Prostate gland (tissue), 2 donors: Measurements from ENCODE around the gene NUTM1. TPM values are rescaled to one million over a fixed set of nuclear protein-coding genes. Genes with fewer than 3 reads are reported as not detected.
"Not testable (repeated sequence)": the region's sequence is repeated elsewhere in the genome, so short reads cannot be mapped to it uniquely, and the experiment has no call there.

Experiments
- DNase-seq: peaks from one replicate; pipeline ENCODE4 v3.0.0-alpha.2; 2019; ENCODE audit warnings: low spot score
- H3K27ac ChIP-seq, 2 donors: fragments of 200-600 bp; sonication (generic); 2 replicates each; pipeline ENCODE4 v1.5.1; 2017 to 2019
- H3K27me3 ChIP-seq: fragments of 200-600 bp; sonication (generic); replicated peaks from 2 replicates; pipeline ENCODE4 v1.5.1; 2019; ENCODE audit not compliant: insufficient read depth
- H3K36me3 ChIP-seq, 2 donors: fragments of 200-600 bp; sonication (generic); 1 replicate in 1 of 2; 2 replicates in 1 of 2; pipeline versions ENCODE4 v1.5.1 to v1.8.1; 2017 to 2019
- H3K4me1 ChIP-seq: fragments of 200-600 bp; sonication (generic); replicated peaks from 2 replicates; pipeline ENCODE4 v1.5.1; 2019
- H3K4me3 ChIP-seq, 2 donors: fragments of 200-600 bp; sonication (generic); 2 replicates each; pipeline ENCODE4 v1.5.1; 2017 to 2019
- H3K9me3 ChIP-seq: fragments of 200-600 bp; sonication (generic); 2 replicates; pipeline ENCODE4 v1.5.1; 2017
- POLR2A ChIP-seq: fragments of 450-650 bp; IDR thresholded peaks from one replicate; pipeline ENCODE4 v1.6.1; 2016; ENCODE audit warnings: antibody characterized with exemption, mild to moderate bottlenecking
- POLR2AphosphoS5 ChIP-seq: sonication (generic); formaldehyde crosslinking; IDR thresholded peaks from one replicate; pipeline ENCODE4 v1.6.1; 2017; ENCODE audit warnings: antibody characterized with exemption
- WGBS: methylation state at CpG from one replicate; pipeline ENCODE4 v1.1.5; 2018; 5-methylcytosine and 5-hydroxymethylcytosine counted together
- intact Hi-C: fragments of 100-400 bp; cut with DNase I; formaldehyde crosslinking; loops from one replicate; pipeline ENCODE4 v1.14.2; 2022
- total RNA-seq, 2 donors: library from RNA; depleted of rRNA; stranded (reverse); fragments of >200 nt; gene quantifications; one replicate each; pipeline ENCODE4 v1.1.0, GENCODE V29; 2016
- TF ChIP-seq, protein P1 (sequence below), 4 experiments: fragments of 200-600 bp in 2 of 4; fragments of 450-650 bp in 2 of 4; sonication (generic) in 2 of 4; IDR thresholded peaks; 1 replicate in 3 of 4; 2 replicates in 1 of 4; pipeline ENCODE4 v1.5.1; 2016 to 2019; ENCODE audit warnings: antibody characterized with exemption in 4 of 4, mild to moderate bottlenecking in 2 of 4, moderate library complexity in 2 of 4

The NUTM1 gene
- total RNA-seq, 2 donors from 2014 or later, result 6.9 TPM; not detected in 1

- 95% methylated on average over 3 of the region's 3 CpGs for WGBS
- H3K4me3 ChIP-seq, result no peak overlapping the region
Observed at GRCh38 chr15:34339946-34340345, 3.2 kb upstream of the NUTM1 start.

DNA sequence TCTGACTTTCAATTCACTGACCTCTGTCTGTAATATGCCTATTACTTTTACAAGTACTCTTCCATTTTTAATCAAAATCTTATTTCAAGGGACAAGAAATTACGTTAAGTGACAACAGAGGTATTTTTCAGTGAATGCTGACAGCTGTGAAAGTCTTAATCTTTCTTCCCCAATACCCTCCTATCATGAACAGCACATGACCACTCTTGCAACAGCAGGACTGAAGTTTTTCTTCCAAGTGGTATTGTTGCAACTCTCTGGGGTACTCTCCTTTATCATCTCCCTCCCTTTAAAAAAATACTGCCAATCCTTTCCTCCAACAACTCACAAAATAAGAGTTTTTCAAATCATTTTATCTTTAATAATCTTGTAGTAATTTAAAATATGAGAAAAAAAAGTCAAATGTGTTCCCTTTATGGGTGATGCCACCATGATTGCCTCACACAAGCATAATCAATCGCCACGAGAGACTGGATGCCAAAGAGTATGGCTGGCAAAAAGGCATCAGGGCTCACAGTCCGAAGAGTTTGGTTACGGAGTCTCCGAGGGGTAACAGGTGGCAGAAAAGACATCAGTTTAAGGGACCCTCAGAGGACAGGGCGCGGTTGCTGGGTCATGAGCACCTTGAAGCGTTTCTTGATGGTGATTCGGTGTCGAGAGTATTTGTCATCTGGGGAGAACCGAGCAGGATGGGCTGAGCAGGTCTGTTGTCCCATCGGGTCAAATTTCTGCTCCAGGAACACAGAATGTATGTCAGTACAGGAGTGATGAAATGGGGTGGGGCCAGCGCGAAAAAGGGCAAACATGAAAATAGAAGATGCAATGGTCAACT, 1.5 kb upstream of the NUTM1 start:
- no peak for DNase-seq
- H3K4me3 ChIP-seq, result peak overlapping the region in 1 of 2 donors; percentile 58
- no peak overlapping the region for H3K27ac ChIP-seq
- intact Hi-C loops, result no loop called here
- H3K4me1 ChIP-seq, result peaks cover 5% of the 10 kb centered on the region
- H3K27me3 ChIP-seq, result no peaks in the 10 kb centered on the region
- WGBS, result 93% methylated on average over 15 of the region's 15 CpGs
- H3K36me3 ChIP-seq, result no peaks in the 10 kb centered on the region
- no peaks in the 10 kb centered on the region for H3K9me3 ChIP-seq
- TF ChIP-seq POLR2A, result no peak
- TF ChIP-seq, protein P1, sequence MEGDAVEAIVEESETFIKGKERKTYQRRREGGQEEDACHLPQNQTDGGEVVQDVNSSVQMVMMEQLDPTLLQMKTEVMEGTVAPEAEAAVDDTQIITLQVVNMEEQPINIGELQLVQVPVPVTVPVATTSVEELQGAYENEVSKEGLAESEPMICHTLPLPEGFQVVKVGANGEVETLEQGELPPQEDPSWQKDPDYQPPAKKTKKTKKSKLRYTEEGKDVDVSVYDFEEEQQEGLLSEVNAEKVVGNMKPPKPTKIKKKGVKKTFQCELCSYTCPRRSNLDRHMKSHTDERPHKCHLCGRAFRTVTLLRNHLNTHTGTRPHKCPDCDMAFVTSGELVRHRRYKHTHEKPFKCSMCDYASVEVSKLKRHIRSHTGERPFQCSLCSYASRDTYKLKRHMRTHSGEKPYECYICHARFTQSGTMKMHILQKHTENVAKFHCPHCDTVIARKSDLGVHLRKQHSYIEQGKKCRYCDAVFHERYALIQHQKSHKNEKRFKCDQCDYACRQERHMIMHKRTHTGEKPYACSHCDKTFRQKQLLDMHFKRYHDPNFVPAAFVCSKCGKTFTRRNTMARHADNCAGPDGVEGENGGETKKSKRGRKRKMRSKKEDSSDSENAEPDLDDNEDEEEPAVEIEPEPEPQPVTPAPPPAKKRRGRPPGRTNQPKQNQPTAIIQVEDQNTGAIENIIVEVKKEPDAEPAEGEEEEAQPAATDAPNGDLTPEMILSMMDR (IDR thresholded peaks at IDR 0.05), result no peak
- no peak for TF ChIP-seq POLR2AphosphoS5

More at GRCh38 chr15:34339946-34340345, 3.2 kb upstream of the NUTM1 start:
- H3K4me1 ChIP-seq, result peaks cover 5% of the 10 kb centered on the region
- intact Hi-C loops, result loop anchor here (5.0 kb wide), 1 partner anchor 97 kb away; the partner anchor contains the start of gene GOLGA8A
- no peak overlapping the region for H3K27ac ChIP-seq
- no peaks in the 10 kb centered on the region for H3K9me3 ChIP-seq
- H3K27me3 ChIP-seq, result no peaks in the 10 kb centered on the region
- TF ChIP-seq, protein P1 (IDR thresholded peaks at IDR 0.05), result no peak
- TF ChIP-seq POLR2AphosphoS5 (no peak), POLR2A (no peak)
- no peak for DNase-seq
- H3K36me3 ChIP-seq, result no peaks in the 10 kb centered on the region

DNA sequence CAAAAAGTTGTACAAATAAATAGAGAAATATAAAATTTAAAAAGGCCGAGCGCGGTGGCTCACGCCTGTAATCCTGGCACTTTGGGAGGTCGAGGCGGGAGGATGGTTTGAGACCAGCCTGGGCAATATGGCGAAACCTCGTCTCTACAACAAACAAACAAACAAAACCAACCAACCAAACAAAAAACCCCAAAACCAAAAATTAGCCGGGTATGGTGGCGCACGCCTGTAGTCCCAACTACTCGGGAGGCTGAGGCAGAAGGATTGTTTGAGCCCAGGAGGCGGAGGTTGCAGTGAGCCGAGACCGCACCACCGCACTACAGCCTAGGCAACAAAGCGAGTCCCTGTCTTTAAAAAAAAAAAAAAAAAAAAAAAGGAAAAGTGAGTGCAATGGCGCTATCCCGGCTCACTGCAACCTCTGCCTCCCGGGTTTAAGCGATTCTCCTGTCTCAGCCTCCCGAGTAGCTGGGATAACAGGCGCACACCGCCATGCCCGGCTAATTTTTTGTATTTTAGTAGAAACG, 840 bp upstream of the NUTM1 start:
- H3K27me3 ChIP-seq, DNase-seq, H3K4me1 ChIP-seq, intact Hi-C loops, H3K9me3 ChIP-seq, H3K36me3 ChIP-seq: not testable (repeated sequence)
- WGBS, result 39% methylated on average over 26 of the region's 26 CpGs
- H3K27ac ChIP-seq, result peak overlapping the region; percentile 88 to 89
- peak overlapping the region; percentile 58 to 64 for H3K4me3 ChIP-seq

- H3K27me3 ChIP-seq, result no peaks in the 10 kb centered on the region
- H3K36me3 ChIP-seq, result no peaks in the 10 kb centered on the region
- intact Hi-C loops, result no loop called here
- H3K9me3 ChIP-seq, result no peaks in the 10 kb centered on the region
- no peaks in the 10 kb centered on the region for H3K4me1 ChIP-seq
- 86% methylated on average over 13 of the region's 13 CpGs for WGBS
- no peak overlapping the region for H3K4me3 ChIP-seq
- no peak overlapping the region for H3K27ac ChIP-seq
- DNase-seq, result no peak
- TF ChIP-seq POLR2AphosphoS5, result no peak
- TF ChIP-seq, protein P1 (IDR thresholded peaks at IDR 0.05), result no peak
- no peak for TF ChIP-seq POLR2A
Observed at GRCh38 chr15:34347951-34348638, 5.0 kb downstream of the NUTM1 start.

DNA sequence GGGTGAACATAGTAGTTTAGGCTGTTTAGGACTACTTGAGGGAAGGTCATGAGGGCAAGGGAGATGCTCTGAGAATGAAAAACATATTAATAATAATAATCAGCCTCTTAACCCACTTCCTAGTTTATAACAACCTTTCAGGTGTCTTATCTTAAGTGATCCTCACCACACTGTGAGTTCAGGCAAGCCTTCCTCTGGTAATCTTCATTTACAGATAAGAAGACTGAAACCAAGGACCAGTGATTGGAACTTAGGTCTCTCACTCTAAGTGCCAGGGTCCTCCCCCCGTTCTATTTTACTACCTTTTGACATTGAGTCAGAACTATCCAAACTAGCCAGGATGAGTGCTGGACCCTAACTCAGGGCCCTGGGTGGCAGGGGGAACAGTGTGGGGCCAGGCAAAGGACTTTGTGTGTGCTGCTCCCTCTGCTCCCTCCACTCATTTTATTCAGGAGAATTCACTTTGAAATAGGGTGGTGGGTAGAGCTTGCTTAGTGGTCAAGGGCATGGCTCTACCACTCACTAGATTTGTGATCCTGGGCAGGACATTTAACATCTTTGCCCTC, 5.7 kb downstream of the NUTM1 start:
- no peak overlapping the region for H3K4me3 ChIP-seq
- H3K9me3 ChIP-seq, result no peaks in the 10 kb centered on the region
- H3K27me3 ChIP-seq, result no peaks in the 10 kb centered on the region
- no peaks in the 10 kb centered on the region for H3K36me3 ChIP-seq
- H3K27ac ChIP-seq, result no peak overlapping the region
- no peak for DNase-seq
- intact Hi-C loops, result no loop called here
- TF ChIP-seq, protein P1 (IDR thresholded peaks at IDR 0.05), result no peak
- TF ChIP-seq POLR2A (no peak), POLR2AphosphoS5 (no peak)
- WGBS, result 65% methylated on average over 1 of the region's 1 CpG
- no peaks in the 10 kb centered on the region for H3K4me1 ChIP-seq
